Loucy (cell line): Measurements from ENCODE around the gene THEMIS.

Experiments used
- H2AFZ ChIP-seq: fragments of 200-600 bp; sonication (generic); 2 replicates; pipeline ENCODE4 v1.6.0; 2016; ENCODE audit warnings: antibody characterized with exemption, mild to moderate bottlenecking, low read length, moderate library complexity
- H3F3A ChIP-seq: fragments of 200-600 bp; 2 replicates; pipeline ENCODE4 v1.6.0; 2016; ENCODE audit warnings: antibody characterized with exemption, low read depth, mild to moderate bottlenecking
- H3K27me3 ChIP-seq: fragments of 200-600 bp; sonication (generic); 2 replicates; pipeline ENCODE4 v1.6.1; 2014; ENCODE audit warnings: low read length, mild to moderate bottlenecking; ENCODE audit not compliant: insufficient read depth, poor library complexity, severe bottlenecking
- H3K36me3 ChIP-seq: fragments of 200-600 bp; sonication (generic); 2 replicates; pipeline ENCODE4 v1.6.1; 2016; ENCODE audit warnings: low read length; ENCODE audit not compliant: insufficient read depth
- H3K4me1 ChIP-seq: fragments of 200-600 bp; sonication (generic); 2 replicates; pipeline ENCODE4 v1.5.1; 2014; ENCODE audit warnings: low read length, mild to moderate bottlenecking; ENCODE audit not compliant: insufficient read depth, poor library complexity, severe bottlenecking
- H3K4me2 ChIP-seq: fragments of 200-600 bp; sonication (generic); 2 replicates; pipeline ENCODE4 v1.6.0; 2014; ENCODE audit warnings: antibody characterized with exemption, low read length, low read depth, mild to moderate bottlenecking; ENCODE audit not compliant: poor library complexity, severe bottlenecking
- H3K4me3 ChIP-seq: fragments of 200-600 bp; sonication (generic); 2 replicates; pipeline ENCODE4 v1.5.1; 2014; ENCODE audit warnings: low read length, mild to moderate bottlenecking, mixed read lengths; ENCODE audit not compliant: poor library complexity, severe bottlenecking
- H3K79me2 ChIP-seq: fragments of 200-600 bp; sonication (generic); 2 replicates; pipeline ENCODE4 v1.6.1; 2014; ENCODE audit warnings: low read length; ENCODE audit not compliant: insufficient read depth
- H3K9ac ChIP-seq: fragments of 200-600 bp; sonication (generic); 2 replicates; pipeline ENCODE4 v1.6.0; 2014; ENCODE audit warnings: mild to moderate bottlenecking, low read depth, low read length, moderate library complexity; ENCODE audit not compliant: poor library complexity, severe bottlenecking
- H3K9me2 ChIP-seq: fragments of 200-600 bp; sonication (generic); replicated peaks from 2 replicates; pipeline ENCODE4 v1.6.1; 2016; ENCODE audit warnings: low read depth, low read length, mixed read lengths
- H3K9me3 ChIP-seq: fragments of 200-600 bp; sonication (generic); 2 replicates; pipeline ENCODE4 v1.6.1; 2014; ENCODE audit warnings: mild to moderate bottlenecking, antibody characterized with exemption, low read length, low read depth; ENCODE audit not compliant: insufficient read depth
- H4K20me1 ChIP-seq: fragments of 200-600 bp; sonication (generic); 2 replicates; pipeline ENCODE4 v1.6.0; 2014; ENCODE audit warnings: antibody characterized with exemption, low read length, mild to moderate bottlenecking; ENCODE audit not compliant: insufficient read depth, poor library complexity, severe bottlenecking
- EZH2phosphoT487 ChIP-seq: fragments of 200-600 bp; IDR thresholded peaks from 2 replicates; pipeline ENCODE4 v1.6.1; 2018; ENCODE audit warnings: antibody characterized with exemption, mild to moderate bottlenecking, moderate library complexity, borderline replicate concordance
- TF ChIP-seq, protein P1 (sequence below): fragments of 200-600 bp; sonication (generic); conservative IDR thresholded peaks from 2 replicates; pipeline ENCODE4 v1.5.1; 2014; ENCODE audit warnings: mild to moderate bottlenecking, antibody characterized with exemption, low read length

The THEMIS gene

DNA sequence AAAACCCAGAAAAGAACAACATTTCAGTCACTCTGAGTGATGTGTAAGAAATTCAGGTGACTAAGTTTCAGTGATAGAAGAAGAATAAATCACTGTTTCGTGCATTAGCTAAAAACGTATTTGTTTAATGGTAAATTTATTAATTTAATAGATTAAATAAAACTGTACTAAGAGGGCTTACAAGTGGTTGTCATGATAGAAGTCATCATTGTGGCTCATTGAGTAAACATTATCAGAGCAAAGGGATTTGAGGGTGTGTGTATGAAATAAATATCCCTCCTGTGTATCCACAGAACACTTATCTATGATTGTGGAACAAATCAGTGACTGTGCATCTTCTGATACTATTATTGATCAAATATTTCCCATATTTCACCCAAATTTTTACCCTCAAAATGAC lies 40.1 kb downstream of the THEMIS start:
- H3K79me2 ChIP-seq: peaks cover 94% of the 10 kb centered on the region
- no peak overlapping the region for H2AFZ ChIP-seq
- no peaks in the 10 kb centered on the region for H3K9me2 ChIP-seq
- H4K20me1 ChIP-seq: peaks cover 5% of the 10 kb centered on the region
- no peak for TF ChIP-seq EZH2phosphoT487
- TF ChIP-seq, protein P1, sequence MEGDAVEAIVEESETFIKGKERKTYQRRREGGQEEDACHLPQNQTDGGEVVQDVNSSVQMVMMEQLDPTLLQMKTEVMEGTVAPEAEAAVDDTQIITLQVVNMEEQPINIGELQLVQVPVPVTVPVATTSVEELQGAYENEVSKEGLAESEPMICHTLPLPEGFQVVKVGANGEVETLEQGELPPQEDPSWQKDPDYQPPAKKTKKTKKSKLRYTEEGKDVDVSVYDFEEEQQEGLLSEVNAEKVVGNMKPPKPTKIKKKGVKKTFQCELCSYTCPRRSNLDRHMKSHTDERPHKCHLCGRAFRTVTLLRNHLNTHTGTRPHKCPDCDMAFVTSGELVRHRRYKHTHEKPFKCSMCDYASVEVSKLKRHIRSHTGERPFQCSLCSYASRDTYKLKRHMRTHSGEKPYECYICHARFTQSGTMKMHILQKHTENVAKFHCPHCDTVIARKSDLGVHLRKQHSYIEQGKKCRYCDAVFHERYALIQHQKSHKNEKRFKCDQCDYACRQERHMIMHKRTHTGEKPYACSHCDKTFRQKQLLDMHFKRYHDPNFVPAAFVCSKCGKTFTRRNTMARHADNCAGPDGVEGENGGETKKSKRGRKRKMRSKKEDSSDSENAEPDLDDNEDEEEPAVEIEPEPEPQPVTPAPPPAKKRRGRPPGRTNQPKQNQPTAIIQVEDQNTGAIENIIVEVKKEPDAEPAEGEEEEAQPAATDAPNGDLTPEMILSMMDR: no peak
- H3K4me2 ChIP-seq: no peak overlapping the region
- H3K4me3 ChIP-seq: no peak overlapping the region
- peaks cover 49% of the 10 kb centered on the region for H3K4me1 ChIP-seq
- no peak overlapping the region for H3K9ac ChIP-seq
- H3K36me3 ChIP-seq: peaks cover 25% of the 10 kb centered on the region; the same call in 1 of the 2 replicates
- H3K9me3 ChIP-seq: no peaks in the 10 kb centered on the region
- no peaks in the 10 kb centered on the region for H3F3A ChIP-seq
- H3K27me3 ChIP-seq: no peaks in the 10 kb centered on the region

DNA sequence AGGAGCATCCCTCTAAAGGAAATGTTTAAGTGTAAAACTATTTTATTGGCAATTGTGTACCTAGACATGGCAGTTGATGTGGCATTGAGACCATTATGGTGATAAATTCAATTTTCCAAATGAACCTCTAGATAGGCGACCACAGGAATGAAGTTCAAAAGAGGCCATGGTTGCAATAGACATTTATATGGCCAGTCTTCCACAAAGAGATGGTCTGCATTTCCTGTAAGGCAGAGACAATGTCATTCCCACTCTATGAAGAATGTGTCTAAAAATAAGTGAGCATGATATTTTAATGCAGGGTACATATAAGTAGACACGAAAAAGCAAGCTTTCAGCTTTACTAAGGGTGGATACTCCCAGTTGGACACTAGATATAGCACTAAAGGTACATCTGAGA lies 40.9 kb downstream of the THEMIS start:
- Histone ChIP-seq H2AFZ (no peak overlapping the region), H3K9me3 (no peaks in the 10 kb centered on the region), H3K9ac (no peak overlapping the region), H4K20me1 (peaks cover 6% of the 10 kb centered on the region), H3K4me1 (peaks cover 51% of the 10 kb centered on the region), H3K4me3 (no peak overlapping the region), H3K79me2 (peaks cover 91% of the 10 kb centered on the region), H3K9me2 (no peaks in the 10 kb centered on the region), H3F3A (no peaks in the 10 kb centered on the region), H3K36me3 (peaks cover 21% of the 10 kb centered on the region; the same call in 1 of the 2 replicates), H3K27me3 (no peaks in the 10 kb centered on the region), H3K4me2 (peak overlapping the region; percentile 15)
- TF ChIP-seq EZH2phosphoT487: no peak
- TF ChIP-seq, protein P1: no peak

DNA sequence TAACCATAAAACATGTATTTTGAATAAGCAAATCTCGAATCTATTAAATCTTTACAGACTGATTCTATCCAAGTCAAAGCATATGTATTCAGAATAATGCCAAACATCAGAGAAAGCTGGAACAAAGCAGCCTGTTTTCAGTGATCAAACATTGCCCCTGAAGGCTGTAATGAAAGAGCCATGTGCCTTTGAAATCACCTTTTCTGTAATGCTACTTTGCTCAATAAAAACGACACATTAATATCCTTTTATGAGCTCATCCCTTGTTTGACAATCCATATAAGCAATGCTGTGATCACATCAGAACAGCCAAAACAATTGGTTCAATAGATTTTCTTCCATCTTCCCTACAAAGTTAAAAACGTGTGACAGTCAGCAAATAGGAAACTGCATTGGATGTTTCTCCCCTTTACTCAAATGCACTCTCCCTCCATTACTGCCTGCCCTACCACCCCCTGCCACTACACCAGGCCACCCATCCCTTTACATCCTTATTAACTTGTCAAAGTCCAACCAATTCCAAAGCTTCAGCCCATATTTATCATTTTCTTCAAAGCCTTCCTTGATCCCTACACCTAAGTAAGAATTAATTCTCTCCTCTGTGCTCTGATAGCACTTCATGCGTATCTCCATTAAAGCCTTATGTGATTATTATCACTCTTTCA lies 42.0 kb downstream of the THEMIS start:
- peaks cover 51% of the 10 kb centered on the region for H3K4me1 ChIP-seq
- H3F3A ChIP-seq: no peaks in the 10 kb centered on the region
- H3K4me3 ChIP-seq: no peak overlapping the region
- peaks cover 20% of the 10 kb centered on the region for H3K36me3 ChIP-seq
- TF ChIP-seq EZH2phosphoT487: no peak
- TF ChIP-seq, protein P1: peak; percentile 24; the same call in 1 of the 2 replicates
- no peak overlapping the region for H2AFZ ChIP-seq
- no peak overlapping the region for H3K9ac ChIP-seq
- peaks cover 6% of the 10 kb centered on the region for H4K20me1 ChIP-seq
- H3K9me2 ChIP-seq: no peaks in the 10 kb centered on the region
- H3K4me2 ChIP-seq: peak overlapping the region; percentile 3
- no peaks in the 10 kb centered on the region for H3K27me3 ChIP-seq
- peaks cover 91% of the 10 kb centered on the region for H3K79me2 ChIP-seq
- no peaks in the 10 kb centered on the region for H3K9me3 ChIP-seq
